H9 (cell line): ENCODE measurements around the gene FBXO17. TPM values are rescaled to one million over a fixed set of nuclear protein-coding genes. Genes with fewer than 3 reads are reported as not detected.

Experiments used
- DNase-seq: peaks from one replicate; pipeline ENCODE4 v3.0.0-alpha.2; 2017
- H2AFZ ChIP-seq: one replicate; pipeline ENCODE4 v1.6.1; 2013; ENCODE audit warnings: mild to moderate bottlenecking, low read length, control low read depth, moderate library complexity
- H2AK5ac ChIP-seq: 2 replicates; pipeline ENCODE4 v1.6.1; 2013; ENCODE audit warnings: low read length, control low read depth, mixed read lengths; ENCODE audit not compliant: insufficient read length
- H2BK120ac ChIP-seq: one replicate; pipeline ENCODE4 v1.6.1; 2013; ENCODE audit warnings: low read depth, mild to moderate bottlenecking, low read length, control low read depth, inconsistent platforms; ENCODE audit not compliant: poor library complexity, severe bottlenecking
- H2BK12ac ChIP-seq: 2 replicates; pipeline ENCODE4 v1.6.1; 2013; ENCODE audit warnings: low read length, control low read depth, mixed read lengths, low read depth; ENCODE audit not compliant: insufficient read length
- H2BK15ac ChIP-seq: 2 replicates; pipeline ENCODE4 v1.6.1; 2013; ENCODE audit warnings: low read depth, low read length, control low read depth
- H2BK20ac ChIP-seq: one replicate; pipeline ENCODE4 v1.6.1; 2013; ENCODE audit warnings: low read depth, mild to moderate bottlenecking, low read length, control low read depth, inconsistent platforms; ENCODE audit not compliant: poor library complexity, severe bottlenecking
- H2BK5ac ChIP-seq: 2 replicates; pipeline ENCODE4 v1.6.1; 2013; ENCODE audit warnings: low read length, control low read depth, mixed read lengths; ENCODE audit not compliant: insufficient read length
- H3K14ac ChIP-seq: 2 replicates; pipeline ENCODE4 v1.6.1; 2013; ENCODE audit warnings: low read length, control low read depth; ENCODE audit not compliant: insufficient read depth
- H3K18ac ChIP-seq: 2 replicates; pipeline ENCODE4 v1.6.1; 2013; ENCODE audit warnings: low read depth, mild to moderate bottlenecking, mixed read lengths, low read length, control low read depth; ENCODE audit not compliant: insufficient read length
- H3K23ac ChIP-seq: 2 replicates; pipeline ENCODE4 v1.6.1; 2013; ENCODE audit warnings: low read length, control low read depth, mixed read lengths, low read depth; ENCODE audit not compliant: insufficient read length
- H3K23me2 ChIP-seq: 2 replicates; pipeline ENCODE4 v1.6.1; 2013; ENCODE audit warnings: low read depth, mild to moderate bottlenecking, mixed read lengths, low read length, control low read depth; ENCODE audit not compliant: insufficient read length, poor library complexity, severe bottlenecking
- H3K27ac ChIP-seq: 2 replicates; pipeline ENCODE4 v1.5.1; 2013; ENCODE audit warnings: low read length, control low read depth, mixed read lengths, low read depth; ENCODE audit not compliant: insufficient read length
- H3K27me3 ChIP-seq: 2 replicates; pipeline ENCODE4 v1.6.1; 2013; ENCODE audit warnings: low read length, control low read depth, inconsistent platforms; ENCODE audit not compliant: insufficient read depth
- H3K4ac ChIP-seq: 2 replicates; pipeline ENCODE4 v1.6.1; 2013; ENCODE audit warnings: low read depth, mild to moderate bottlenecking, control low read depth, inconsistent platforms, low read length, moderate library complexity
- H3K4me1 ChIP-seq: 2 replicates; pipeline ENCODE4 v1.6.1; 2013; ENCODE audit warnings: low read length, control low read depth, inconsistent platforms; ENCODE audit not compliant: insufficient read depth
- H3K4me2 ChIP-seq: 2 replicates; pipeline ENCODE4 v1.6.1; 2013; ENCODE audit warnings: low read length, control low read depth, mixed read lengths; ENCODE audit not compliant: insufficient read length, insufficient read depth
- H3K56ac ChIP-seq: 2 replicates; pipeline ENCODE4 v1.6.1; 2013; ENCODE audit warnings: low read depth, mild to moderate bottlenecking, mixed read lengths, low read length, control low read depth; ENCODE audit not compliant: insufficient read length
- H3K79me1 ChIP-seq: 2 replicates; pipeline ENCODE4 v1.6.1; 2013; ENCODE audit warnings: low read depth, mild to moderate bottlenecking, moderate library complexity, low read length, control low read depth, inconsistent platforms; ENCODE audit not compliant: insufficient read depth, poor library complexity, severe bottlenecking
- H3K79me2 ChIP-seq: 2 replicates; pipeline ENCODE4 v1.6.1; 2013; ENCODE audit warnings: low read length, control low read depth, inconsistent platforms; ENCODE audit not compliant: insufficient read depth
- H3K9ac ChIP-seq: 2 replicates; pipeline ENCODE4 v1.6.1; 2013; ENCODE audit warnings: low read length, control low read depth, mixed read lengths; ENCODE audit not compliant: insufficient read length; ENCODE audit errors: extremely low read depth
- H3K9me3 ChIP-seq: one replicate; pipeline ENCODE4 v1.6.1; 2013; ENCODE audit warnings: low read depth, low read length, inconsistent platforms; ENCODE audit not compliant: control insufficient read depth
- H3T11ph ChIP-seq: one replicate; pipeline ENCODE4 v1.6.1; 2013; ENCODE audit warnings: mild to moderate bottlenecking, low read length, control low read depth, inconsistent platforms
- H4K20me1 ChIP-seq: one replicate; pipeline ENCODE4 v1.6.1; 2013; ENCODE audit not compliant: control insufficient read depth, insufficient read length, insufficient read depth
- H4K5ac ChIP-seq: 2 replicates; pipeline ENCODE4 v1.6.1; 2013; ENCODE audit warnings: low read depth, mild to moderate bottlenecking, mixed read lengths, low read length, control low read depth; ENCODE audit not compliant: insufficient read length
- H4K8ac ChIP-seq: replicated peaks from 2 replicates; pipeline ENCODE4 v1.6.1; 2013; ENCODE audit warnings: low read length, control low read depth, mixed read lengths, low read depth; ENCODE audit not compliant: insufficient read length
- H4K91ac ChIP-seq: 2 replicates; pipeline ENCODE4 v1.6.1; 2013; ENCODE audit warnings: low read depth, mild to moderate bottlenecking, moderate library complexity, mixed read lengths, low read length, control low read depth; ENCODE audit not compliant: insufficient read length
- H3K27ac Mint-ChIP-seq, 3 experiments: 2 replicates in 2 of 3; 3 replicates in 1 of 3; pipeline ENCODE4 v1.8.0; 2020 to 2021; ENCODE audit warnings: mixed read lengths in 3 of 3, mild to moderate bottlenecking in 1 of 3, moderate library complexity in 1 of 3
- H3K27me3 Mint-ChIP-seq: 2 replicates; pipeline ENCODE4 v1.8.0; 2021; ENCODE audit warnings: low read depth, mild to moderate bottlenecking, moderate library complexity, mixed read lengths
- H3K36me3 Mint-ChIP-seq, 3 experiments: 2 replicates in 2 of 3; 3 replicates in 1 of 3; pipeline ENCODE4 v1.8.0; 2020 to 2021; ENCODE audit warnings: low read depth in 3 of 3, mixed read lengths in 3 of 3; ENCODE audit not compliant: insufficient read depth in 1 of 3
- H3K4me1 Mint-ChIP-seq, 2 experiments: 2 replicates each; pipeline ENCODE4 v1.8.0; 2020; ENCODE audit warnings: mixed read lengths in 2 of 2
- H3K4me3 Mint-ChIP-seq, 2 experiments: 2 replicates in 1 of 2; 3 replicates in 1 of 2; pipeline ENCODE4 v1.8.0; 2020 to 2021; ENCODE audit warnings: mild to moderate bottlenecking in 2 of 2, mixed read lengths in 2 of 2, moderate library complexity in 1 of 2
- H3K9me3 Mint-ChIP-seq, 2 experiments: 2 replicates in 1 of 2; 3 replicates in 1 of 2; pipeline ENCODE4 v1.8.0; 2020; ENCODE audit warnings: mild to moderate bottlenecking in 2 of 2, mixed read lengths in 2 of 2, moderate library complexity in 1 of 2
- CTCF ChIP-seq: fragments of 200-600 bp; sonication (generic); conservative IDR thresholded peaks from 3 replicates; pipeline ENCODE4 v1.8.0; 2021; ENCODE audit warnings: antibody characterized with exemption, mild to moderate bottlenecking
- WGBS: extraction: QIAGEN DNeasy Blood & Tissue Kit; methylation state at CpG from one replicate; pipeline ENCODE4 v1.1.7; 2013; ENCODE audit warnings: missing lambda C conversion rate, low lambda C conversion rate, mixed read lengths; ENCODE audit not compliant: insufficient read length; ENCODE audit errors: extremely low coverage; 5-methylcytosine and 5-hydroxymethylcytosine counted together
- total RNA-seq: library from RNA; stranded (reverse); gene quantifications from 2 replicates; pipeline ENCODE4 v1.2.1, GENCODE V29; 2021

The FBXO17 gene
- total RNA-seq, 1 experiment from 2014 or later: 25.5 TPM

- no peaks in the 10 kb centered on the region for H3K27me3 ChIP-seq
- no peak overlapping the region for H4K91ac ChIP-seq
- H3K18ac ChIP-seq: no peak overlapping the region
- peaks cover 0 to 2% of the 10 kb centered on the region in 2 experiments; a peak in 1 of 5 replicates for H3K9me3 Mint-ChIP-seq
- no peak overlapping the region for H2BK15ac ChIP-seq
- no peak overlapping the region for H3K9ac ChIP-seq
- H3K4me1 ChIP-seq: no peaks in the 10 kb centered on the region
- H3K23ac ChIP-seq: no peak overlapping the region
- no peaks in the 10 kb centered on the region for H3K79me1 ChIP-seq
- no peak for DNase-seq
- H2AFZ ChIP-seq: no peak overlapping the region
- H4K20me1 ChIP-seq: no peaks in the 10 kb centered on the region
- no peak overlapping the region for H3K27ac Mint-ChIP-seq
- no peak overlapping the region for H3K4me2 ChIP-seq
- H3K79me2 ChIP-seq: no peaks in the 10 kb centered on the region
- H2AK5ac ChIP-seq: no peak overlapping the region
- no peaks in the 10 kb centered on the region for H3K23me2 ChIP-seq
- no peaks in the 10 kb centered on the region for H3K27me3 Mint-ChIP-seq
- H3K4ac ChIP-seq: no peak overlapping the region
- no peak overlapping the region for H3K27ac ChIP-seq
- H3K36me3 Mint-ChIP-seq: peaks cover 12 to 22% (median 18%) of the 10 kb centered on the region in 3 experiments; a peak in 6 of 7 replicates
- no peak overlapping the region for H4K5ac ChIP-seq
- H2BK12ac ChIP-seq: no peak overlapping the region
- no peak overlapping the region for H2BK5ac ChIP-seq
- no peaks in the 10 kb centered on the region for H3K4me1 Mint-ChIP-seq
- no peak for TF ChIP-seq CTCF
- no peak overlapping the region for H3K14ac ChIP-seq
- no peak overlapping the region for H3K4me3 Mint-ChIP-seq
- no peak overlapping the region for H2BK20ac ChIP-seq
- no peak overlapping the region for H2BK120ac ChIP-seq
- WGBS: no CpG with 5 or more reads among the region's 9 CpGs
- no peaks in the 10 kb centered on the region for H3K9me3 ChIP-seq
- no peak overlapping the region for H3T11ph ChIP-seq
- H3K56ac ChIP-seq: no peak overlapping the region
- H4K8ac ChIP-seq: no peak overlapping the region
These were observed 58.0 kb downstream of the FBXO17 start for GRCh38 chr19:38917516-38917915.
